A549 treated with CpdA at 1 μM for 4 hours (cell line): ENCODE measurements around the gene ALOX12. TPM values are rescaled to one million over a fixed set of nuclear protein-coding genes. Genes with fewer than 3 reads are reported as not detected.

Experiments used
- total RNA-seq: library from RNA; stranded (reverse); fragments of 200-300 nt; extraction: Qiagen RNA extraction; gene quantifications from 5 replicates; pipeline ENCODE4 v1.2.3, GENCODE V29; 2022; ENCODE audit warnings: low read depth

Gene ALOX12, protein sequence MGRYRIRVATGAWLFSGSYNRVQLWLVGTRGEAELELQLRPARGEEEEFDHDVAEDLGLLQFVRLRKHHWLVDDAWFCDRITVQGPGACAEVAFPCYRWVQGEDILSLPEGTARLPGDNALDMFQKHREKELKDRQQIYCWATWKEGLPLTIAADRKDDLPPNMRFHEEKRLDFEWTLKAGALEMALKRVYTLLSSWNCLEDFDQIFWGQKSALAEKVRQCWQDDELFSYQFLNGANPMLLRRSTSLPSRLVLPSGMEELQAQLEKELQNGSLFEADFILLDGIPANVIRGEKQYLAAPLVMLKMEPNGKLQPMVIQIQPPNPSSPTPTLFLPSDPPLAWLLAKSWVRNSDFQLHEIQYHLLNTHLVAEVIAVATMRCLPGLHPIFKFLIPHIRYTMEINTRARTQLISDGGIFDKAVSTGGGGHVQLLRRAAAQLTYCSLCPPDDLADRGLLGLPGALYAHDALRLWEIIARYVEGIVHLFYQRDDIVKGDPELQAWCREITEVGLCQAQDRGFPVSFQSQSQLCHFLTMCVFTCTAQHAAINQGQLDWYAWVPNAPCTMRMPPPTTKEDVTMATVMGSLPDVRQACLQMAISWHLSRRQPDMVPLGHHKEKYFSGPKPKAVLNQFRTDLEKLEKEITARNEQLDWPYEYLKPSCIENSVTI
- total RNA-seq: 0.02 TPM in 1 of 5 replicates, not detected in the others

DNA sequence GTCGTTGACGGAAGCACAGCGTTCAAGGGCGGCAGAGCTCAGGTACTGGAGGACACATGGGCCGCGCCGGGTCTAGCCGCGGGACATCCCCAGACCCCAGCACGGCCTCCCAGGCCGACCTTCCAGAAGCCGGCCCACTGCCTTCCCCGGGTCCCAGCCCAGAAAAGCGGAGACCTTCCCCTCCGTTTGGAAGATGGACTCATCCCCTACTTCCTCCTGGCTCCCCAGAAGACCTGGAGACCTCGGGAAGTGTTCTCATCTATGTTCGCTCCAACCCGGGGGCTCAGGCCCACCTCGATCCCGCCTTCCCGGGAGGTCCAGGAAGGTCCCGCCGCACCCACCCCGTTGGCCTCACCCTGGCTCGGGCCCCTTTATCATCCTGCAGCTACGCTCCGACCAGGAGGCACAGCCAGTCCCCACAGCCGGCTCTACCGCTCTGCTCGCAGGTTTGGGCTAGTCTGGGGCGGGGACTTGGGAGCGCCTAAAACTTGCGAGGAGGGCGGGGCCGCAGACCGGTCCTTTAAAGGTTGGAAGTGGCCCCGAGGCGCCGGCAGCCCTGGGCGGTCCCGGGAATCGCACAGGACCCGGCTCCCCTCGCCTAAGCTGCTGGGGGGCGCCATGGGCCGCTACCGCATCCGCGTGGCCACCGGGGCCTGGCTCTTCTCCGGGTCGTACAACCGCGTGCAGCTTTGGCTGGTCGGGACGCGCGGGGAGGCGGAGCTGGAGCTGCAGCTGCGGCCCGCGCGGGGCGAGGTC lies at the start of gene ALOX12:
ALOX12 (plus strand) TSS at position 550 of the 756 bp plus-strand sequence; CDS start at position 619, 69 bp downstream.

DNA sequence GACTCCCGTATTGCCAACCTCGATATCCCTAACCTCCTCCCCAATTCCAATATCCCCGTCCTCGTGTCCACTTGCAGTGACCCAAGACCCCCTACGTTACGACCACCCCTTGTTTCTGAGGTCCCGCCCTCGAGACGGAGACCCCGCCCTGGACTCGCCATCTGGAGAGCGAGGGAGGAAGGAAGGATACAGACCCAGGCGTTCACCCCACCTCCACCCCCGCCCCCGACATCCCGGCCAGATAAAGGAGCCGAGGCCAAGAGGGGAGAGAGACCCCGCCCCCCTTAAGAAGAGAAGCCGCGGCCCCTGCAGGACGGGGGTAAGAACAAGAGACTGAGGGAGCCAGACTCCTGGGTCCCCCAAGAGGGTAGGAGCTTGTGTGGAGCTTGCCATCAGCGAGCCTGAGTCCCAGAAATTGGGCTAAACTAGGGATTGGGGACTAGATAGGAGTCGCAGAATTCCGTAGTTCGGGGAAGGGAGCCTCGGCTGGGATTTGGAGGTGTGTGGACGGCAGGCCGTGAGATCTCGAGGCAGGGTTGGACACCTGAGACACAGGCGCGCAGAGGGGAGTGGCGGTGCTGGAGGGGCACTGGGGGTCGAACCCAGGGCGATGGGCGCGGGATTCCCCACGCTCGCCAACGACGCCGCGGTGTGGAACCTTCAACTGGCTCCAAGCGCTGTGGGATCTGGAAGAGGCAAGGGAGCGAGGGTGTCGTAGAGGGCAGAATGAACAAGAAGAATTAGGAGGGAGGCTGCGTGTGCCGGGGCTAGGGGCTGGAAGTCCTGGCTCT lies 27.1 kb downstream of the ALOX12 start, which contains the start of gene BCL6B:
BCL6B (plus strand) TSS at position 270 of the 791 bp plus-strand sequence. CDS start 622 bp downstream, outside the sequence.

DNA sequence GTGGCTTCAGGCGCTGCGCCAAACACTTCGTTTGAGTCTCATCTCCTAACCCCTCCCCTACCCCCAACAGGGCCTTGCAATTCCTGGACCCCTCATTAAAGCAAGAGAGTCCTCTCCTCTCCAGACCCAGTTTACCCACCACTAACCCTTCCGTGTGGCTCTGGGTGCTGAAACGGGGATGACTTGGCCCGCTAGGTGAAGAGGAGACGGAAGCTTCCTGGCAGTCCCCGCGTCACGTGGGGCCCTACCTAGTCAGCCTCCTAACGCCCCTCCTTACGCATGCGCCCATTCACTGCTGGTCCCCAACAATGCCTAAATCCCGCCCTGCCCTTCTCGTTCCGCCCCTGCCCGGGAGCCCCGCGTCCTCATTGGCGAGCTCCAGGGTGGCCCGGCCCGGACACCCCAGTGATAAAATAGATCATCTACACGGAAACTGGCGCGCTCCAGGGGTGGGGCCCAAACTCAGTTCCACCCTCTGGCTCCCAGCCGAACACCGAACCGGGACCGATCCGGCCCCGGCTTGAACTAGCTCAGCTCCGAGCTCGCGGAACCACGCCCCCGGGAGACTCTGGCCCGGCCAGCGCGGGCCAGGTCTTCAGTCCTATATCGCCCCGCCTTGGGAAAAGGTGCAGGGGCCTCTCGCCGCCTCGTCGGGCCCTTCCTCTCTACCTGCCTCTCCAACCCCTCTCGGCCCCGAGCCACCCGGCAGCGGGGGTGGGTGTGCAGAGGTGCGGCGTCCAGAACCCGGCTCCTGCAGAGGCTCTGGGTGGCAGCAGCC lies 39.9 kb downstream of the ALOX12 start, which contains the start of gene SLC16A13:
SLC16A13 (plus strand) TSS at position 425 of the 778 bp plus-strand sequence. CDS start 368 bp downstream, outside the sequence.

DNA sequence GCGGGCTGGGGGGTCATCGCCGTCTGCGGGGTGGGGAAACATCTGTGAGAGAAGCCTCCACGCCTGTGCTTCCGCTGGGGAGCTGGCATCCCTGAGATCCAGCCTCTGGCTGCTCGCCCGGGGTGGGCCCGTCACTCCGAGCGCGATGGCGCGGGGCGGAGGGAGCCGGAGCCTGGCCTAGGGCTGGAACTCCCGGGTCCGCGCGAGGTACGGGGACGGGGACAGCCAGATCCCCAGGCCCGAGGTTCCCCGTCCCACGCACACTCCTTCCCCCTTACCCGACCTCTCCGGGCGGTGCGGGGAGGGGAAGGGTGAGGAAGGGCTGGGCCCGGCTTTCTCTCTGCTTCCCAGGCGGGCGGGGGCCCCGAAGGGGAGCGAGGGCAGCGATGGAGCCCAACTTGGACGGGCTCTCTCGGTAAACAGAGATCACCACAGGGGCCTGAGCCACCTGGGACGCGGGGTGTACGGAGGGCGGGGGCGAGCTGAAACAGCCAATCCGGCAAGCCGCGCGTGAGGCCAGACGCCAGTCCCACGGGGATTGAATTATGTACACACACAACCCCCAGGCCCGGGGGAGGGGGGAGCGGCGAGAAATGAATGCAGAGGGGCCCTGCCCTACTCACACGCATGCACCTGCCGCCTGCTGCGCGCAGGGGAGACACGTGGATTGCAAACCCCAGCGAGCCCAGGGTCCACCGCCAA lies 47.8 kb downstream of the ALOX12 start, which contains the start of gene SLC16A11:
SLC16A11 (minus strand) TSS at position 596 of the 702 bp plus-strand sequence; CDS start at position 17, 579 bp downstream.

Other genes with a start within 250 kb of the ALOX12 start
- 0.01 to 0.05 TPM in 2 of 5 replicates, not detected in the others for gene XAF1, start 240.0 kb upstream of the ALOX12 start, total RNA-seq
- not detected in 5 replicates for gene FBXO39, start 219.8 kb upstream of the ALOX12 start, total RNA-seq
- 0.07 to 0.08 TPM in 2 of 5 replicates, not detected in the others for gene TEKT1, start 164.3 kb upstream of the ALOX12 start, total RNA-seq
- 462 to 521 TPM (median 474 TPM) in 5 replicates for gene RNASEK, start 16.6 kb downstream of the ALOX12 start, total RNA-seq
- gene BCL6B, start 27.0 kb downstream of the ALOX12 start, total RNA-seq: not detected in 5 replicates
- gene SLC16A13, start 40.0 kb downstream of the ALOX12 start, total RNA-seq: 9.2 to 12.7 TPM (median 12.1 TPM) in 5 replicates
- gene SLC16A11, start 48.0 kb downstream of the ALOX12 start, total RNA-seq: not detected in 5 replicates
- gene CLEC10A, start 84.2 kb downstream of the ALOX12 start, total RNA-seq: not detected in 5 replicates
- 0.24 TPM in 1 of 5 replicates, not detected in the others for gene ASGR2, start 118.8 kb downstream of the ALOX12 start, total RNA-seq
- gene ASGR1, start 183.3 kb downstream of the ALOX12 start, total RNA-seq: 0.82 to 1.2 TPM (median 1.0 TPM) in 5 replicates
- gene DLG4, start 223.8 kb downstream of the ALOX12 start, total RNA-seq: 7.9 to 9.6 TPM (median 8.9 TPM) in 5 replicates
- 353 to 465 TPM (median 434 TPM) in 5 replicates for gene ACADVL, start 223.9 kb downstream of the ALOX12 start, total RNA-seq
- 28.0 to 42.0 TPM (median 34.1 TPM) in 5 replicates for gene DVL2, start 238.5 kb downstream of the ALOX12 start, total RNA-seq
- 83.9 to 111 TPM (median 93.1 TPM) in 5 replicates for gene PHF23, start 243.4 kb downstream of the ALOX12 start, total RNA-seq
- 651 to 801 TPM (median 727 TPM) in 5 replicates for gene GABARAP, start 246.4 kb downstream of the ALOX12 start, total RNA-seq